CD4-positive, alpha-beta T cell (primary cell): Measurements from ENCODE around the gene NET1. TPM values are rescaled to one million over a fixed set of nuclear protein-coding genes. Genes with fewer than 3 reads are reported as not detected.

Source experiments
- ATAC-seq: fragments of 200-7000 bp; cut with Tn5 transposase; one replicate; pipeline ENCODE4 v1.10.0; 2022; ENCODE audit warnings: mild to moderate bottlenecking; ENCODE audit not compliant: poor library complexity
- CTCF ChIA-PET: fragments of 350-600 bp; sonication (Branson Sonifier 250); formaldehyde crosslinking; loops from one replicate; lab custom pipeline; 2021; ENCODE audit warnings: antibody characterized with exemption, inconsistent platforms; lab: Charles Lee
- POLR2A ChIA-PET: fragments of 350-600 bp; sonication (Branson Sonifier 250); formaldehyde crosslinking; loops from one replicate; lab custom pipeline; 2021; ENCODE audit warnings: antibody characterized with exemption, inconsistent platforms; lab: Charles Lee
- DNase-seq, 14 experiments: peaks; one replicate each; pipeline ENCODE4 v3.0.0-alpha.2; 2013 to 2020; ENCODE audit warnings: mixed read lengths in 2 of 14
- H3K27ac ChIP-seq, 2 donors: one replicate each; pipeline versions ENCODE4 v1.5.1 to v1.7.0; 2013; ENCODE audit warnings: low read length in 2 of 2, low read depth in 1 of 2, mild to moderate bottlenecking in 1 of 2
- H3K27me3 ChIP-seq, 2 experiments: 1 replicate in 1 of 2; 2 replicates in 1 of 2; pipeline versions ENCODE4 v1.6.1 to v1.7.0; 2013; ENCODE audit warnings: low read length in 2 of 2, control low read depth in 1 of 2, mild to moderate bottlenecking in 1 of 2, moderate library complexity in 1 of 2; ENCODE audit not compliant: insufficient read depth in 2 of 2, control insufficient read depth in 1 of 2
- H3K36me3 ChIP-seq: one replicate; pipeline ENCODE4 v1.6.1; 2013; ENCODE audit warnings: low read length, control low read depth; ENCODE audit not compliant: insufficient read depth
- H3K4me1 ChIP-seq: one replicate; pipeline ENCODE4 v1.6.1; 2013; ENCODE audit warnings: low read length, control low read depth; ENCODE audit not compliant: insufficient read depth
- H3K4me3 ChIP-seq: one replicate; pipeline ENCODE4 v1.5.1; 2013; ENCODE audit warnings: mild to moderate bottlenecking, low read length, moderate library complexity
- H3K9me3 ChIP-seq, 2 experiments: 1 replicate in 1 of 2; 2 replicates in 1 of 2; pipeline versions ENCODE4 v1.6.1 to v1.7.0; 2013; ENCODE audit warnings: low read length in 2 of 2, mild to moderate bottlenecking in 2 of 2, control low read depth in 1 of 2, moderate library complexity in 1 of 2; ENCODE audit not compliant: control insufficient read depth in 1 of 2, insufficient read depth in 1 of 2
- H3K27ac Mint-ChIP-seq: one replicate; pipeline ENCODE4 v1.8.0; 2020; ENCODE audit warnings: mixed read lengths
- H3K27me3 Mint-ChIP-seq: one replicate; pipeline ENCODE4 v1.8.0; 2021; ENCODE audit warnings: mixed read lengths
- H3K36me3 Mint-ChIP-seq: one replicate; pipeline ENCODE4 v1.8.0; 2021; ENCODE audit warnings: low read depth, mixed read lengths
- H3K4me1 Mint-ChIP-seq: one replicate; pipeline ENCODE4 v1.8.0; 2021; ENCODE audit warnings: low read depth, mixed read lengths
- H3K4me3 Mint-ChIP-seq: one replicate; pipeline ENCODE4 v1.8.0; 2020; ENCODE audit warnings: mild to moderate bottlenecking, mixed read lengths
- H3K9me3 Mint-ChIP-seq: one replicate; pipeline ENCODE4 v1.8.0; 2020; ENCODE audit warnings: mixed read lengths
- CTCF ChIP-seq: fragments of 200-600 bp; IDR thresholded peaks from one replicate; pipeline ENCODE4 v1.8.0; 2022; ENCODE audit warnings: antibody characterized with exemption, mild to moderate bottlenecking
- intact Hi-C, 2 experiments: fragments of 100-400 bp; cut with DNase I in 1 of 2; cut with micrococcal nuclease in 1 of 2; formaldehyde crosslinking; loops; one replicate each; pipeline versions ENCODE4 v1.15.1 to v1.9.0; 2023 to 2025; cut with DNase I, micrococcal nuclease
- total RNA-seq, 174 experiments: library from RNA in 2 of 174; stranded (reverse) in 2 of 174; gene quantifications; one replicate each; pipeline ENCODE4 v1.2.3 and lab custom pipeline; 2021 to 2026

The NET1 gene
- total RNA-seq, 2 experiments from 2014 or later, result 29.0 to 30.5 TPM

GRCh38 chr10:5506246-5506645 lies 93.9 kb downstream of the NET1 start:
- no peaks in the 10 kb centered on the region for H3K36me3 Mint-ChIP-seq
- H3K27me3 ChIP-seq, result peaks cover 0 to 2% of the 10 kb centered on the region in 2 experiments
- no peak overlapping the region for H3K27ac Mint-ChIP-seq

DNA sequence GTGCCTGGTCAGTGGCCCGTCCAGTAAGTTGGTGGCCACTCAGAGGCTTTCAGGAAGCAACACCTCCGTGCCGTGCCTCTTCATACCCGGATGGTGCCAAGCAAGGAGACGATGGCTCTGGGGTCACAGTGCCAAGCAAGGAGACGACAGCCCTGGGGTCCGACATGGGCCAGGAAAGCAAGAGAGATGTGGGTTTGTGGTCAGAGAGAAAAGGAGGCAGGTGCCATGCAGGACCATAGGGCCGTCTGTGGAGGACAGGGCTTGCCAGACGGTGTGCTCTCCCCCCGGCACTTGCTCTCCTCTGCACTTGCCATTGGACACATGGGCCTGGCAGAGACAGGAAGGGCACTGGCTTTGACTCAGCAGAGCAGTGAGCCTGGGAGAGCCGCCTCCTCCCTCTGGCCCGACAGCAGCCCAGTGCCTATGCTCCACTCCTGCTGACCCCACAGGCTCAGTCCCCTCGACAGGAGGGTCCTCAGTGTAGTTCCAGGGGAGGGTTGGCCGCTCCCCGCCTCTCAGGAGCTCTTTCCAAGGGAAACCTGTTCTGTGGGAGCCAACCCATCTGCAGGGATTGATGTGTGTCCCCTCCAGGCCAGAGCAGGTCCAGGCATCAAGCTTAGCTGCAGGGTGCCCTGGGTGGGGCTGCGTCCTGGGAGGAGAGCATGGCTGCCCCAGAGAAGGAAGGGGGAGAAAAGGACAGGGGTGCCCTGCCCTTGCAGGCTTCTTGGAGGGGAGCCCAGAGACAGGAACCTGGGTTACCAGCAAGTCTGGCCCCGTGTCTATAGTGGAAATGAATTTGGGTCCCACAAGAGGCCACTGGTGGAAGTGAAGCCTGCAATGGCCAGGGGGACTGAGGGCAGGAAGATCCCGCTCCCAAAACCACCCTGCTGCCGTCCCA lies 94.6 kb downstream of the NET1 start:
- H3K4me1 ChIP-seq, result no peaks in the 10 kb centered on the region
- ChIA-PET CTCF (no interaction called here), POLR2A (interaction anchor here (0.5 kb wide), 1 partner anchor 75 kb away, joined by 4 read pairs; no protein-coding TSS in a partner anchor)
- Mint-ChIP-seq H3K4me3 (no peak overlapping the region), H3K36me3 (no peaks in the 10 kb centered on the region), H3K27ac (no peak overlapping the region), H3K27me3 (no peaks in the 10 kb centered on the region), H3K9me3 (no peaks in the 10 kb centered on the region), H3K4me1 (peaks cover under 1% of the 10 kb centered on the region)
- peaks cover 0 to 2% of the 10 kb centered on the region in 2 experiments for H3K27me3 ChIP-seq
- intact Hi-C loops, result no loop called here
- H3K4me3 ChIP-seq, result no peak overlapping the region
- ATAC-seq (no peak), DNase-seq (peak in 1 of 14 experiments; percentile 21)
- no peaks in the 10 kb centered on the region for H3K36me3 ChIP-seq
- no peak for TF ChIP-seq CTCF
- no peaks in the 10 kb centered on the region for H3K9me3 ChIP-seq
- no peak overlapping the region for H3K27ac ChIP-seq

More at GRCh38 chr10:5506246-5506645, 93.9 kb downstream of the NET1 start:
- POLR2A ChIA-PET, result no interaction called here
- CTCF ChIA-PET, result no interaction called here
- no peak overlapping the region for H3K27ac ChIP-seq
- H3K36me3 ChIP-seq, result no peaks in the 10 kb centered on the region
- H3K4me1 ChIP-seq, result no peaks in the 10 kb centered on the region
- H3K27me3 Mint-ChIP-seq, result no peaks in the 10 kb centered on the region
- DNase-seq (peak in 1 of 14 experiments; percentile 14), ATAC-seq (no peak)
- no peaks in the 10 kb centered on the region for H3K4me1 Mint-ChIP-seq
- H3K9me3 ChIP-seq, result no peaks in the 10 kb centered on the region
- no peaks in the 10 kb centered on the region for H3K9me3 Mint-ChIP-seq
- TF ChIP-seq CTCF, result no peak
- H3K4me3 ChIP-seq, result no peak overlapping the region
- no peak overlapping the region for H3K4me3 Mint-ChIP-seq
- intact Hi-C loops, result no loop called here

DNA sequence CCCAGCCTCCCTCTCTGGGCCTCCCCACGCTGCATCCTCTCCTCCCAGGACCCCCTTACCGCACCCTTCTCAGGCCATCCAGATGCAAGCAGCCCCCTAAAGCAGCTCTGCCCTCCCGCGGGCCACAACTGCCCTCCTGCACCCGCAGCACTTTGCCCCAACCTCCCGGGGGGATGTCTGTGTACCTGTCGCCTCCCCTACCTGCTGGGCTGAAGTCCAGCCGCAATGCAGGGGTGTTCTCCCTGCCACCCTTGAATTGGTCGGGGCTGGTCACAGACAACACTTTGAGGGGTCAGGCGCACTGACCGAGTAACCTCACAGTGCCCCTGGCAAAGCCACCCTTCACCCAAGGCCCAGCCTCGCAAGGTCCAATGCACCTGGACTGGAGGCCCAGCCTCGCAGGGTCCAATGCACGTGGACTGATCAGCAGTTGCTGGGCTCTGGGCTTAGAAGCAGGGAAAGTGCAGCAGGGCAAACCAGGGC lies 95.3 kb downstream of the NET1 start:
- Histone ChIP-seq H3K27ac (no peak overlapping the region), H3K27me3 (peaks cover 0 to 2% of the 10 kb centered on the region in 2 experiments), H3K36me3 (no peaks in the 10 kb centered on the region), H3K4me1 (peaks cover 2% of the 10 kb centered on the region), H3K4me3 (no peak overlapping the region), H3K9me3 (no peaks in the 10 kb centered on the region)
- no peaks in the 10 kb centered on the region for H3K9me3 Mint-ChIP-seq
- no peak for ATAC-seq
- H3K27me3 Mint-ChIP-seq, result no peaks in the 10 kb centered on the region
- ChIA-PET POLR2A (no interaction called here), CTCF (no interaction called here)
- intact Hi-C loops, result no loop called here
- DNase-seq, result no peak
- peaks cover 7% of the 10 kb centered on the region for H3K4me1 Mint-ChIP-seq
- no peak overlapping the region for H3K4me3 Mint-ChIP-seq
- no peak for TF ChIP-seq CTCF
- no peak overlapping the region for H3K27ac Mint-ChIP-seq
- H3K36me3 Mint-ChIP-seq, result no peaks in the 10 kb centered on the region
